Ascending aorta (tissue), 2 donors: ENCODE results near the gene LCE3E. TPM values are rescaled to one million over a fixed set of nuclear protein-coding genes. Genes with fewer than 3 reads are reported as not detected.

ENCODE experiments used
- DNase-seq, 2 donors: peaks; one replicate each; pipeline ENCODE4 v3.0.0-alpha.2; 2019; ENCODE audit warnings: low spot score in 2 of 2
- H3K27ac ChIP-seq, 2 donors: fragments of 200-600 bp; sonication (generic); one replicate each; pipeline ENCODE4 v1.5.1; 2016 to 2017; ENCODE audit warnings: mild to moderate bottlenecking in 1 of 2
- H3K27me3 ChIP-seq: fragments of 200-600 bp; sonication (generic); one replicate; pipeline ENCODE4 v1.5.1; 2017
- H3K36me3 ChIP-seq, 2 donors: fragments of 200-600 bp; sonication (generic); one replicate each; pipeline ENCODE4 v1.5.1; 2016
- H3K4me1 ChIP-seq, 2 donors: fragments of 200-600 bp; sonication (generic); one replicate each; pipeline ENCODE4 v1.5.1; 2016 to 2017; ENCODE audit warnings: mild to moderate bottlenecking in 1 of 2
- H3K4me3 ChIP-seq, 2 donors: fragments of 200-600 bp; sonication (generic); one replicate each; pipeline ENCODE4 v1.5.1; 2016 to 2017; ENCODE audit warnings: mild to moderate bottlenecking in 1 of 2
- H3K9me3 ChIP-seq, 2 donors: fragments of 200-600 bp; sonication (generic); one replicate each; pipeline ENCODE4 v1.5.1; 2016
- CTCF ChIP-seq, 3 experiments: fragments of 200-600 bp in 2 of 3; fragments of 450-650 bp in 1 of 3; sonication (generic) in 2 of 3; IDR thresholded peaks; one replicate each; pipeline ENCODE4 v1.5.1; 2016 to 2019; ENCODE audit warnings: antibody characterized with exemption in 3 of 3, mild to moderate bottlenecking in 1 of 3, moderate library complexity in 1 of 3
- intact Hi-C: fragments of 100-400 bp; cut with DNase I; formaldehyde crosslinking; loops from one replicate; pipeline ENCODE4 v1.15.1; 2023
- total RNA-seq: library from RNA; depleted of rRNA; stranded (reverse); fragments of >200 nt; gene quantifications from one replicate; pipeline ENCODE4 v1.1.0, GENCODE V29; 2016

Gene LCE3E
- not detected for total RNA-seq

GRCh38 chr1:152566681-152567080 is at the start of gene LCE3E:
LCE3E (minus strand) TSS chr1:152566780; CDS start chr1:152566208, 572 bp downstream.
- no peak within 1 kb of the TSS for H3K4me3 ChIP-seq
- H3K9me3 ChIP-seq = peaks cover 0 to 5% of the 10 kb centered on the region in 2 donors
- intact Hi-C loops = no loop called here
- no peak for TF ChIP-seq CTCF (IDR thresholded peaks at IDR 0.05)
- no peak within 1 kb of the TSS for H3K27ac ChIP-seq
- H3K4me1 ChIP-seq = no peaks in the 10 kb centered on the region
- no peak for DNase-seq
- no peaks in the 10 kb centered on the region for H3K36me3 ChIP-seq
- no peaks in the 10 kb centered on the region for H3K27me3 ChIP-seq

GRCh38 chr1:152613511-152613910 is 46.9 kb upstream of the LCE3E start, which contains the start of gene LCE3B:
LCE3B (plus strand) TSS chr1:152613811; CDS start chr1:152613811, 0 bp downstream.
- H3K4me1 ChIP-seq = no peaks in the 10 kb centered on the region
- H3K27me3 ChIP-seq = no peaks in the 10 kb centered on the region
- TF ChIP-seq CTCF (IDR thresholded peaks at IDR 0.05) = no peak
- no peaks in the 10 kb centered on the region for H3K36me3 ChIP-seq
- intact Hi-C loops = no loop called here
- DNase-seq = no peak
- no peaks in the 10 kb centered on the region for H3K9me3 ChIP-seq
- H3K27ac ChIP-seq = no peak within 1 kb of the TSS
- no peak within 1 kb of the TSS for H3K4me3 ChIP-seq

- no peaks in the 10 kb centered on the region for H3K9me3 ChIP-seq
- H3K4me1 ChIP-seq = no peaks in the 10 kb centered on the region
- no peak for DNase-seq
- H3K36me3 ChIP-seq = no peaks in the 10 kb centered on the region
- H3K4me3 ChIP-seq = no peak within 1 kb of the TSS
- H3K27ac ChIP-seq = no peak within 1 kb of the TSS
- intact Hi-C loops = no loop called here
- no peaks in the 10 kb centered on the region for H3K27me3 ChIP-seq
- no peak for TF ChIP-seq CTCF (IDR thresholded peaks at IDR 0.05)
These were observed 33.4 kb upstream of the LCE3E start, which contains the start of gene LCE3C for GRCh38 chr1:152599934-152600333. LCE3C (plus strand) TSS chr1:152600234; CDS start chr1:152600732, 498 bp downstream.

- H3K4me3 ChIP-seq = no peak overlapping the region
- intact Hi-C loops = no loop called here
- H3K27me3 ChIP-seq = no peaks in the 10 kb centered on the region
- no peak for DNase-seq
- H3K27ac ChIP-seq = no peak overlapping the region
- no peaks in the 10 kb centered on the region for H3K36me3 ChIP-seq
- no peaks in the 10 kb centered on the region for H3K9me3 ChIP-seq
- no peaks in the 10 kb centered on the region for H3K4me1 ChIP-seq
- no peak for TF ChIP-seq CTCF (IDR thresholded peaks at IDR 0.05)
These were observed 30.4 kb upstream of the LCE3E start for GRCh38 chr1:152596986-152597385.

- Histone ChIP-seq H3K36me3 (no peaks in the 10 kb centered on the region), H3K27me3 (no peaks in the 10 kb centered on the region), H3K9me3 (no peaks in the 10 kb centered on the region), H3K4me3 (no peak overlapping the region), H3K4me1 (no peaks in the 10 kb centered on the region), H3K27ac (no peak overlapping the region)
- intact Hi-C loops = no loop called here
- DNase-seq = no peak
- TF ChIP-seq CTCF (IDR thresholded peaks at IDR 0.05) = no peak
These were observed 19.0 kb upstream of the LCE3E start for GRCh38 chr1:152585586-152585985.

GRCh38 chr1:152582647-152583046 is 16.1 kb upstream of the LCE3E start:
- Histone ChIP-seq H3K27me3 (no peaks in the 10 kb centered on the region), H3K36me3 (no peaks in the 10 kb centered on the region), H3K9me3 (no peaks in the 10 kb centered on the region), H3K4me3 (no peak overlapping the region), H3K4me1 (no peaks in the 10 kb centered on the region), H3K27ac (no peak overlapping the region)
- DNase-seq = no peak
- TF ChIP-seq CTCF (IDR thresholded peaks at IDR 0.05) = no peak
- intact Hi-C loops = no loop called here
